OCI-LY7 (cell line): ENCODE results near the gene SH3TC2. TPM values are rescaled to one million over a fixed set of nuclear protein-coding genes. Genes with fewer than 3 reads are reported as not detected.
"Not testable (repeated sequence)": the region's sequence is repeated elsewhere in the genome, so short reads cannot be mapped to it uniquely, and the experiment has no call there.

Source experiments
- BruUV-seq: library from RNA; stranded (reverse); fragments of 400-500 nt; replicated peaks from 2 replicates; lab custom pipeline; 2021; lab: Mats Ljungman, UMichigan
- CTCF ChIA-PET: fragments of 300-600 bp; sonication (Branson Sonifier 250); formaldehyde crosslinking; loops from one replicate; lab custom pipeline; 2022; ENCODE audit warnings: antibody characterized with exemption; ENCODE audit not compliant: unreplicated experiment; lab: Charles Lee
- POLR2A ChIA-PET: fragments of 300-600 bp; sonication (Branson Sonifier 250); formaldehyde crosslinking; loops from one replicate; lab custom pipeline; 2022; ENCODE audit warnings: antibody characterized with exemption; lab: Charles Lee
- DNase-seq: peaks from one replicate; pipeline ENCODE4 v3.0.0-alpha.2; 2015; ENCODE audit warnings: low spot score
- H2AFZ ChIP-seq: fragments of 200-600 bp; sonication (generic), shearing (Covaris generic); 2 replicates; pipeline ENCODE4 v1.6.1; 2014; ENCODE audit warnings: mild to moderate bottlenecking, antibody characterized with exemption, low read length, moderate library complexity
- H3K27ac ChIP-seq: fragments of 200-600 bp; sonication (generic); 2 replicates; pipeline ENCODE4 v1.5.1; 2014; ENCODE audit warnings: mixed run types, low read depth, mild to moderate bottlenecking, moderate library complexity, low read length, inconsistent platforms; ENCODE audit not compliant: poor library complexity, severe bottlenecking
- H3K36me3 ChIP-seq: fragments of 200-600 bp; sonication (generic); 2 replicates; pipeline ENCODE4 v1.6.1; 2014; ENCODE audit warnings: mild to moderate bottlenecking, antibody characterized with exemption, low read length, moderate library complexity, mixed read lengths; ENCODE audit not compliant: insufficient read depth
- H3K4me1 ChIP-seq: fragments of 200-600 bp; sonication (generic); 2 replicates; pipeline ENCODE4 v1.5.1; 2014; ENCODE audit warnings: mild to moderate bottlenecking, low read length; ENCODE audit not compliant: insufficient read depth, poor library complexity, severe bottlenecking
- H3K4me2 ChIP-seq: fragments of 200-600 bp; sonication (generic); 2 replicates; pipeline ENCODE4 v1.6.1; 2014; ENCODE audit warnings: mild to moderate bottlenecking, low read length
- H3K4me3 ChIP-seq: fragments of 200-600 bp; sonication (generic); 2 replicates; pipeline ENCODE4 v1.5.1; 2014; ENCODE audit warnings: mild to moderate bottlenecking, low read depth, low read length; ENCODE audit not compliant: poor library complexity, severe bottlenecking
- H3K79me2 ChIP-seq: fragments of 200-600 bp; sonication (generic); 2 replicates; pipeline ENCODE4 v1.6.1; 2016; ENCODE audit warnings: low read depth, mild to moderate bottlenecking, low read length, moderate library complexity, mixed read lengths; ENCODE audit not compliant: insufficient read depth
- H3K9me2 ChIP-seq: fragments of 200-600 bp; sonication (generic); 2 replicates; pipeline ENCODE4 v1.6.1; 2016; ENCODE audit warnings: mild to moderate bottlenecking, low read length, mixed read lengths; ENCODE audit not compliant: insufficient read depth
- H3K9me3 ChIP-seq: fragments of 200-600 bp; sonication (generic); 2 replicates; pipeline ENCODE4 v1.6.1; 2014; ENCODE audit warnings: mild to moderate bottlenecking, mixed run types, low read length, mixed read lengths
- H4K20me1 ChIP-seq: fragments of 200-600 bp; sonication (generic); 2 replicates; pipeline ENCODE4 v1.6.1; 2014; ENCODE audit warnings: mild to moderate bottlenecking, antibody characterized with exemption, low read length, moderate library complexity, mixed read lengths; ENCODE audit not compliant: insufficient read depth
- CTCF ChIP-seq: fragments of 200-600 bp; sonication (generic); conservative IDR thresholded peaks from 2 replicates; pipeline ENCODE4 v1.5.1; 2014; ENCODE audit warnings: mild to moderate bottlenecking, antibody characterized with exemption, low read length, moderate library complexity, mixed read lengths
- EZH2phosphoT487 ChIP-seq: fragments of 200-600 bp; sonication (generic); IDR thresholded peaks from 2 replicates; pipeline ENCODE4 v1.6.1; 2018; ENCODE audit warnings: low read depth, borderline replicate concordance, mild to moderate bottlenecking, mixed run types, antibody characterized with exemption, low read length, moderate library complexity, mixed read lengths
- intact Hi-C: fragments of 100-400 bp; cut with micrococcal nuclease; formaldehyde crosslinking; loops from one replicate; pipeline ENCODE4 v1.10.0; 2022; ENCODE audit not compliant: unreplicated experiment
- total RNA-seq, 2 experiments: library from RNA; depleted of rRNA in 1 of 2; stranded (reverse); fragments of >200 nt in 1 of 2; shearing (Covaris generic) in 1 of 2; gene quantifications; 2 replicates each; pipeline ENCODE4 v1.2.3, GENCODE V29; 2014 to 2022

The SH3TC2 gene
- total RNA-seq, 2 experiments from 2014 or later = not detected

GRCh38 chr5:149080294-149080693, 17.4 kb upstream of the SH3TC2 start:
- no peaks in the 10 kb centered on the region for H3K9me3 ChIP-seq
- CTCF ChIA-PET = no interaction called here

GRCh38 chr5:149079883-149080282, 17.0 kb upstream of the SH3TC2 start:
- H4K20me1 ChIP-seq = no peaks in the 10 kb centered on the region
- intact Hi-C loops = no loop called here
- H3K9me3 ChIP-seq = no peaks in the 10 kb centered on the region
- CTCF ChIA-PET = no interaction called here
- POLR2A ChIA-PET = interaction anchor here (1.2 kb wide), 1 partner anchor 30 kb away, joined by 3 read pairs; no protein-coding TSS in a partner anchor
- no peak overlapping the region for H3K4me2 ChIP-seq
- no peaks in the 10 kb centered on the region for H3K79me2 ChIP-seq
- BruUV-seq = no TSS peak
- H2AFZ ChIP-seq = no peak overlapping the region
- H3K27ac ChIP-seq = no peak overlapping the region
- no peaks in the 10 kb centered on the region for H3K4me1 ChIP-seq
- TF ChIP-seq CTCF (no peak), EZH2phosphoT487 (no peak)
- no peaks in the 10 kb centered on the region for H3K9me2 ChIP-seq
- H3K4me3 ChIP-seq = no peak overlapping the region
- H3K36me3 ChIP-seq = no peaks in the 10 kb centered on the region
- DNase-seq = no peak

More at GRCh38 chr5:149080294-149080693, 17.4 kb upstream of the SH3TC2 start:
- intact Hi-C loops = no loop called here
- no peaks in the 10 kb centered on the region for H3K4me1 ChIP-seq
- no peak overlapping the region for H3K27ac ChIP-seq
- BruUV-seq = no TSS peak
- no peaks in the 10 kb centered on the region for H3K9me2 ChIP-seq
- H4K20me1 ChIP-seq = no peaks in the 10 kb centered on the region
- H3K79me2 ChIP-seq = no peaks in the 10 kb centered on the region
- no peak overlapping the region for H3K4me3 ChIP-seq
- H3K4me2 ChIP-seq = no peak overlapping the region
- TF ChIP-seq EZH2phosphoT487 = no peak
- no peak for TF ChIP-seq CTCF
- POLR2A ChIA-PET = interaction anchor here (1.2 kb wide), 1 partner anchor 31 kb away, joined by 3 read pairs; no protein-coding TSS in a partner anchor
- H3K36me3 ChIP-seq = no peaks in the 10 kb centered on the region
- DNase-seq = no peak
- H2AFZ ChIP-seq = no peak overlapping the region

GRCh38 chr5:149074071-149074470, 11.2 kb upstream of the SH3TC2 start:
- BruUV-seq, H3K79me2 ChIP-seq, intact Hi-C loops, H3K9me3 ChIP-seq, DNase-seq, H4K20me1 ChIP-seq, CTCF ChIA-PET, H3K9me2 ChIP-seq, H2AFZ ChIP-seq, H3K4me2 ChIP-seq, H3K27ac ChIP-seq, H3K4me3 ChIP-seq, H3K4me1 ChIP-seq, H3K36me3 ChIP-seq, POLR2A ChIA-PET: not testable (repeated sequence)
